GM19372 (cell line): Measurements from ENCODE around the gene CDK15.

Experiments
- ATAC-seq: cut with Tn5 transposase; IDR thresholded peaks from one replicate; pipeline ENCODE4 v1.9.1; 2021; ENCODE audit warnings: mild to moderate bottlenecking, low read depth, moderate library complexity; ENCODE audit not compliant: unreplicated experiment

The CDK15 gene

GRCh38 chr2:201931475-201931874 is 125.1 kb downstream of the CDK15 start:
- ATAC-seq = no peak

DNA sequence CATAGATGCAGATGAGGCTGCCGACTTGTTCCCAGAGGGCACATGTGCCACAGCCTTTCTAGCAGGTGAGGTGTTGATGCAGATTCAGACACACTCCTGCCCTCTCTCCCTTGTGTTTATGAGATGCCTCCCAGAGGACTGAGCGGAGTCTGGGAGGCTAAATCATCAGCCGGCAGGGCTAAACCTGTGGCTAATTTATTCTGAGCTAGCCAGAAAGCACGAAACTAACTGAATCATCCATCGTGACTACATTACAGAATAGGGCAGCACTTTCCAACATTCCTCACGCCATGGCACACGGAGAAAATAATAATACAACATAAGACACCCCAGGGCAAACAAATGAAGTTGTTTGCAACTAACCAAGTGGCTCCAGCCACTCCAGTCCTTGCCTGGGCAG is 125.6 kb downstream of the CDK15 start:
- ATAC-seq = no peak

DNA sequence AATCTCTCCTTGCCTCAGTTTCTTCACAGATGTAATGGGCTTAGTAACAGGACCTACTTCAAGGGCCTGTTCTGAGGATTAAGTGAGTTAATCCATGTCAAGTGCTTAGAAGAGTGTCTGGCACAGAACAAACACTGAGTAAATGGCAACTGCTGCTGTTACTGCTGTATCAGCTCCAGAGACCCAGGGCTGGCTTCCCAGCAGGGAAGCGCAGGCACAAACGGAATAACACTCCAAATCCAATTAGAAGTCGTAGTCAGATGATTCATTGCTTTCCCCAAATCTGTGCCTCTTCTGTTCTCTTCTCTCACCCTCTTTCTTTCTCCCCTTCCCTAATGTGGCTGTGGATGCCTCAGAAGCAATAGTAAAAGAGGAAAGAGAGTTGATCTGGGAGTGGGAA is 126.2 kb downstream of the CDK15 start:
- ATAC-seq = no peak

GRCh38 chr2:201933792-201934237 is 127.5 kb downstream of the CDK15 start:
- ATAC-seq = no peak

DNA sequence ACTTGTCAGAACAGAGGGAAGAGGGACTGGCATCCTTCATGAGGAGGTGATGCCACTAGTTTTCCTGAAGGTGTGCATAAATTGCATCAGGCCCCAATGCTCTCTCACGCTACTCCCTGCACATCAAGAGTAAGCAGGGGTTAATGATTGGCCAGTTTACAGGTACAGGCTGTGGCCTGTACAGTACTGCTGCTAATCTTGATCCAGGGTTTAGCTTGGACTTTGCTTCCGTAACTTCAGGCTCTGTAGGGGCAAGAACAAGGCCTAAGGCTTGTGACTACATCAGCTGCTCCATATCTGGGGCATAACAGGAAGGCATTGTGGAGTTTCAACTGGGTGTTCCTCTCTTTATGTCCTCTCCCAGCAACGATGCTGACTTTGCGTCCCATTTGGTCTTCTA is 130.5 kb downstream of the CDK15 start:
- ATAC-seq = no peak

GRCh38 chr2:201937343-201937742 is 131.0 kb downstream of the CDK15 start:
- ATAC-seq = no peak

GRCh38 chr2:201938156-201938775 is 131.9 kb downstream of the CDK15 start:
- ATAC-seq = no peak

DNA sequence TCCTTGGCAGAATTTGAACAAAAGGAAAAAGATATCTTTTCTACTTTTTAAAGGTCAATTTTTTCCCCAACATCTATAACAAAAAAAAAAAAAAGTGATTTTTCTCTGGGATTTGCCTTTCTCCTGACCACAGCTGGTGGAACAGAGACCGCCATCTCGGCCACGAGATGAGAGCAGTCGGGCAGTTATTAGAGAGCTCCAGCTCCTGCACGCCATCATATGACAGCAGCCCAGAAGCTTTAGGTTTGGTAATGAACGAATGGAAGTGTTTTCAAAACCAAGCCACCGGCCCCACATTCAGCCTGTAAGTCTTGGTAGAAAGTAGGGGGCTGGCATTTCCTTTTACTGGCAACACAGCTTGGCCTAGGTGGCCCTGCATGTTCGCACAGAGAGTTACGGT is 132.4 kb downstream of the CDK15 start:
- ATAC-seq = no peak

GRCh38 chr2:201939453-201939941 is 133.2 kb downstream of the CDK15 start:
- no peak for ATAC-seq

GRCh38 chr2:201942531-201942930 is 136.2 kb downstream of the CDK15 start:
- ATAC-seq = no peak
